ENCODE data around the gene LKAAEAR1.

Gene LKAAEAR1

GRCh38 chr20:64033981-64034493 lies 50.2 kb downstream of the LKAAEAR1 start:
- no peak for DNase-seq

Data from suppressor macrophage treated with lipopolysaccharide for 4 hours (primary cell).